Prostate gland (tissue), 2 donors: Measurements from ENCODE around the gene GNAQ. TPM values are rescaled to one million over a fixed set of nuclear protein-coding genes. Genes with fewer than 3 reads are reported as not detected.

ENCODE experiments used
- DNase-seq: peaks from one replicate; pipeline ENCODE4 v3.0.0-alpha.2; 2019; ENCODE audit warnings: low spot score
- H3K27ac ChIP-seq, 2 donors: fragments of 200-600 bp; sonication (generic); 2 replicates each; pipeline ENCODE4 v1.5.1; 2017 to 2019
- H3K27me3 ChIP-seq: fragments of 200-600 bp; sonication (generic); replicated peaks from 2 replicates; pipeline ENCODE4 v1.5.1; 2019; ENCODE audit not compliant: insufficient read depth
- H3K36me3 ChIP-seq, 2 donors: fragments of 200-600 bp; sonication (generic); 1 replicate in 1 of 2; 2 replicates in 1 of 2; pipeline versions ENCODE4 v1.5.1 to v1.8.1; 2017 to 2019
- H3K4me1 ChIP-seq: fragments of 200-600 bp; sonication (generic); replicated peaks from 2 replicates; pipeline ENCODE4 v1.5.1; 2019
- H3K4me3 ChIP-seq, 2 donors: fragments of 200-600 bp; sonication (generic); 2 replicates each; pipeline ENCODE4 v1.5.1; 2017 to 2019
- H3K9me3 ChIP-seq: fragments of 200-600 bp; sonication (generic); 2 replicates; pipeline ENCODE4 v1.5.1; 2017
- POLR2A ChIP-seq: fragments of 450-650 bp; IDR thresholded peaks from one replicate; pipeline ENCODE4 v1.6.1; 2016; ENCODE audit warnings: antibody characterized with exemption, mild to moderate bottlenecking
- POLR2AphosphoS5 ChIP-seq: sonication (generic); formaldehyde crosslinking; IDR thresholded peaks from one replicate; pipeline ENCODE4 v1.6.1; 2017; ENCODE audit warnings: antibody characterized with exemption
- WGBS: methylation state at CpG from one replicate; pipeline ENCODE4 v1.1.5; 2018; 5-methylcytosine and 5-hydroxymethylcytosine counted together
- intact Hi-C: fragments of 100-400 bp; cut with DNase I; formaldehyde crosslinking; loops from one replicate; pipeline ENCODE4 v1.14.2; 2022
- total RNA-seq, 2 donors: library from RNA; depleted of rRNA; stranded (reverse); fragments of >200 nt; gene quantifications; one replicate each; pipeline ENCODE4 v1.1.0, GENCODE V29; 2016
- TF ChIP-seq, protein P1 (sequence below), 4 experiments: fragments of 200-600 bp in 2 of 4; fragments of 450-650 bp in 2 of 4; sonication (generic) in 2 of 4; IDR thresholded peaks; 1 replicate in 3 of 4; 2 replicates in 1 of 4; pipeline ENCODE4 v1.5.1; 2016 to 2019; ENCODE audit warnings: antibody characterized with exemption in 4 of 4, mild to moderate bottlenecking in 2 of 4, moderate library complexity in 2 of 4

GNAQ gene
- total RNA-seq, 2 donors from 2014 or later = 35.0 to 43.7 TPM

- Histone ChIP-seq H3K27ac (no peak overlapping the region), H3K27me3 (no peaks in the 10 kb centered on the region), H3K4me3 (no peak overlapping the region), H3K9me3 (no peaks in the 10 kb centered on the region), H3K36me3 (no peaks in the 10 kb centered on the region), H3K4me1 (no peaks in the 10 kb centered on the region)
- intact Hi-C loops = loop anchor here (10.0 kb wide), 1 partner anchor 380 kb away; the partner anchor contains the start of gene GNA14
- TF ChIP-seq, protein P1, sequence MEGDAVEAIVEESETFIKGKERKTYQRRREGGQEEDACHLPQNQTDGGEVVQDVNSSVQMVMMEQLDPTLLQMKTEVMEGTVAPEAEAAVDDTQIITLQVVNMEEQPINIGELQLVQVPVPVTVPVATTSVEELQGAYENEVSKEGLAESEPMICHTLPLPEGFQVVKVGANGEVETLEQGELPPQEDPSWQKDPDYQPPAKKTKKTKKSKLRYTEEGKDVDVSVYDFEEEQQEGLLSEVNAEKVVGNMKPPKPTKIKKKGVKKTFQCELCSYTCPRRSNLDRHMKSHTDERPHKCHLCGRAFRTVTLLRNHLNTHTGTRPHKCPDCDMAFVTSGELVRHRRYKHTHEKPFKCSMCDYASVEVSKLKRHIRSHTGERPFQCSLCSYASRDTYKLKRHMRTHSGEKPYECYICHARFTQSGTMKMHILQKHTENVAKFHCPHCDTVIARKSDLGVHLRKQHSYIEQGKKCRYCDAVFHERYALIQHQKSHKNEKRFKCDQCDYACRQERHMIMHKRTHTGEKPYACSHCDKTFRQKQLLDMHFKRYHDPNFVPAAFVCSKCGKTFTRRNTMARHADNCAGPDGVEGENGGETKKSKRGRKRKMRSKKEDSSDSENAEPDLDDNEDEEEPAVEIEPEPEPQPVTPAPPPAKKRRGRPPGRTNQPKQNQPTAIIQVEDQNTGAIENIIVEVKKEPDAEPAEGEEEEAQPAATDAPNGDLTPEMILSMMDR (IDR thresholded peaks at IDR 0.05) = no peak
- TF ChIP-seq POLR2A = no peak
- no peak for TF ChIP-seq POLR2AphosphoS5
- 62% methylated on average over 7 of the region's 7 CpGs for WGBS
- DNase-seq = no peak
These were observed 6.4 kb downstream of the GNAQ start for GRCh38 chr9:78025186-78025585.

- 54% methylated on average over 5 of the region's 5 CpGs for WGBS
- H3K4me3 ChIP-seq = no peak overlapping the region
These were observed 8.4 kb downstream of the GNAQ start for GRCh38 chr9:78023003-78023741.

GRCh38 chr9:78021697-78022096 is 9.9 kb downstream of the GNAQ start:
- Histone ChIP-seq H3K9me3 (no peaks in the 10 kb centered on the region), H3K4me3 (no peak overlapping the region), H3K4me1 (no peaks in the 10 kb centered on the region), H3K27ac (no peak overlapping the region), H3K27me3 (no peaks in the 10 kb centered on the region), H3K36me3 (no peaks in the 10 kb centered on the region)
- peak; percentile 3 for DNase-seq
- intact Hi-C loops = loop anchor here (10.0 kb wide), 1 partner anchor 377 kb away; the partner anchor contains the start of gene GNA14
- TF ChIP-seq, protein P1 (IDR thresholded peaks at IDR 0.05) = no peak
- TF ChIP-seq POLR2AphosphoS5 = no peak
- 69% methylated on average over 8 of the region's 8 CpGs for WGBS

More at GRCh38 chr9:78023003-78023741, 8.4 kb downstream of the GNAQ start:
- Histone ChIP-seq H3K27me3 (no peaks in the 10 kb centered on the region), H3K9me3 (no peaks in the 10 kb centered on the region), H3K4me1 (no peaks in the 10 kb centered on the region), H3K27ac (no peak overlapping the region), H3K36me3 (no peaks in the 10 kb centered on the region)
- DNase-seq = no peak
- intact Hi-C loops = loop anchor here (10.0 kb wide), 1 partner anchor 378 kb away; the partner anchor contains the start of gene GNA14
- TF ChIP-seq, protein P1 (IDR thresholded peaks at IDR 0.05) = no peak
- TF ChIP-seq POLR2A = no peak
- TF ChIP-seq POLR2AphosphoS5 = no peak

DNA sequence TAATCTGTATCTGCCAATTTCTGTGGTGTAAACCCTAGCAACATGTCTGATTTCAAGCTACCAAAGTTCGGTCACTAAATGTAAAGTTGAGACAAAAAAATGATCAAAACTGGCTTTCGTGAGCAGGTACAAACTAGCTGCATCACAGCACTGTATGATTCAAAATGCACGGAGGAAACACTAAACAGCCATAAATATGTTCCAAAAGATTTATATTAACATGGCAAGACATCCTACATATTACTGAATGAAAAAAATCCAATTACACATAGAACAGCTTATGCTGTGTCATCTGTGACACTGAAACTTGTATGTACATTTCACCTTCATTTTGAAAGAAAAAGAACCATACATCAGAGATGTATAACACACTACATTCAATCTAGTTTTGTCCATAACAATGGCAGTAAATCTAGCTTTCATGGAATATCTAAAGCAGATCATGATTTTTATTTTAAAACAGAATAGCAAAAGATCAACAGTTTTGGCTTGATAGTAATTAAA is 14.4 kb downstream of the GNAQ start:
- Histone ChIP-seq H3K36me3 (no peaks in the 10 kb centered on the region), H3K9me3 (no peaks in the 10 kb centered on the region), H3K27me3 (no peaks in the 10 kb centered on the region), H3K4me3 (no peak overlapping the region), H3K27ac (no peak overlapping the region), H3K4me1 (no peaks in the 10 kb centered on the region)
- TF ChIP-seq, protein P1 (IDR thresholded peaks at IDR 0.05) = no peak
- TF ChIP-seq POLR2A (no peak), POLR2AphosphoS5 (no peak)
- WGBS = 83% methylated on average over 3 of the region's 3 CpGs
- no peak for DNase-seq
- intact Hi-C loops = no loop called here

DNA sequence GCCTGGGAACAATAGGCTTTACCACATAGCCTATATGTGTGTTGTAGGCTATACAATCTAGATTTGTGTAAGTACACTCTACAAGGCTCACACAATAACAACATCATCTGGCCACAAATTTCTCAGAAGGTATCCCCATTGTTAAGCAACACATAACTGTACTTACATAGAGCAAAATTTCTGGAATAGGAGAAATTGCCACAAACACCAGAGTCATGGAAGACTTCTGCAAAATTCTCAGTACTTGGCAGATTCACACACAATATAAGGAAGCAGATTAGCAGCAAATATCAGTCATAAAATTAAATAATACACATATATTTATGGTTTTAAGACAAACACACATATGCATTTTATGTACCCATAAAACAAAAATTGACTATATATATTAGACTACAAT is 16.4 kb downstream of the GNAQ start:
- Histone ChIP-seq H3K36me3 (no peaks in the 10 kb centered on the region), H3K4me1 (no peaks in the 10 kb centered on the region), H3K27ac (no peak overlapping the region), H3K27me3 (no peaks in the 10 kb centered on the region), H3K4me3 (no peak overlapping the region), H3K9me3 (no peaks in the 10 kb centered on the region)
- intact Hi-C loops = no loop called here
- no peak for DNase-seq
- TF ChIP-seq, protein P1 (IDR thresholded peaks at IDR 0.05) = no peak
- no peak for TF ChIP-seq POLR2A
- TF ChIP-seq POLR2AphosphoS5 = no peak
